ENCODE measurements around the gene SSH2.

Gene SSH2

DNA sequence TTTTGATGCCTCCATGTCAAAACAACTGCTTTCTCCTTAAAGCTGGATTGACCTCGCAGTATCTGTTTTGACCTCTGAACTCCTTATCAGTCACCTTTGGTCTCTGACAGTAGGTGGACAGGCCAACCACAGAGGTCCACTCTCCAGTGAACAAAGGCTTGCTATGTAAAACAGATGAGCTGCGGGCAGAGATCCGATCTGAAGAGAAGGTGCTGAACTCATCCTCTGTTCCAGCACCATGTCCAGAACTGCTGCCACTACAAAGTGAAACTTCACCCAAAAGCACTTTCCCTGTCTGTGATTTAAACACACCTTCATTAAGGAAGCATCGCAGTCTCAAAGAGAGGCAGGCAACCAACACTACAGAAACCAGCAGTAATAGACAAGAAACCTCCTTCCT is 190.0 kb downstream of the SSH2 start:
- H3K9ac ChIP-seq (ENCODE audit: low read depth, low read length) = no peak overlapping the region
- no peak overlapping the region for H3K27ac ChIP-seq (ENCODE audit: low read length)
- no peaks in the 10 kb centered on the region for H3K9me3 ChIP-seq (ENCODE audit: insufficient read depth, low read length, severe bottlenecking)
- no peaks in the 10 kb centered on the region for H3K27me3 ChIP-seq (ENCODE audit: insufficient read depth, low read length, poor library complexity)
- no peaks in the 10 kb centered on the region for H3K4me1 ChIP-seq (ENCODE audit: insufficient read depth, low read length)
- no peak overlapping the region for H2AFZ ChIP-seq (ENCODE audit: low read depth, low read length)
- H4K20me1 ChIP-seq (ENCODE audit: insufficient read depth, low read length) = no peaks in the 10 kb centered on the region; the same call in 1 of the 2 replicates
- no peaks in the 10 kb centered on the region for H3K79me2 ChIP-seq (ENCODE audit: insufficient read depth, low read length)
- no peak overlapping the region for H3K4me2 ChIP-seq (ENCODE audit: insufficient read depth, low read length)
- no peak overlapping the region for H3K4me3 ChIP-seq (ENCODE audit: low read depth in 1 of 2, low read length in 2 of 2)
- no peak for ATAC-seq (ENCODE audit: insufficient read depth, low read depth)
- TF ChIP-seq, protein P1, sequence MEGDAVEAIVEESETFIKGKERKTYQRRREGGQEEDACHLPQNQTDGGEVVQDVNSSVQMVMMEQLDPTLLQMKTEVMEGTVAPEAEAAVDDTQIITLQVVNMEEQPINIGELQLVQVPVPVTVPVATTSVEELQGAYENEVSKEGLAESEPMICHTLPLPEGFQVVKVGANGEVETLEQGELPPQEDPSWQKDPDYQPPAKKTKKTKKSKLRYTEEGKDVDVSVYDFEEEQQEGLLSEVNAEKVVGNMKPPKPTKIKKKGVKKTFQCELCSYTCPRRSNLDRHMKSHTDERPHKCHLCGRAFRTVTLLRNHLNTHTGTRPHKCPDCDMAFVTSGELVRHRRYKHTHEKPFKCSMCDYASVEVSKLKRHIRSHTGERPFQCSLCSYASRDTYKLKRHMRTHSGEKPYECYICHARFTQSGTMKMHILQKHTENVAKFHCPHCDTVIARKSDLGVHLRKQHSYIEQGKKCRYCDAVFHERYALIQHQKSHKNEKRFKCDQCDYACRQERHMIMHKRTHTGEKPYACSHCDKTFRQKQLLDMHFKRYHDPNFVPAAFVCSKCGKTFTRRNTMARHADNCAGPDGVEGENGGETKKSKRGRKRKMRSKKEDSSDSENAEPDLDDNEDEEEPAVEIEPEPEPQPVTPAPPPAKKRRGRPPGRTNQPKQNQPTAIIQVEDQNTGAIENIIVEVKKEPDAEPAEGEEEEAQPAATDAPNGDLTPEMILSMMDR (IDR thresholded peaks at IDR 0.05; ENCODE audit: borderline replicate concordance, extremely low read depth, low read length, poor library complexity, severe bottlenecking) = no peak
- TF ChIP-seq EZH2 (IDR thresholded peaks at IDR 0.05; ENCODE audit: borderline replicate concordance, low read depth, low read length, severe bottlenecking) = no peak
- no peaks in the 10 kb centered on the region for H3K36me3 ChIP-seq (ENCODE audit: insufficient read depth, low read length)
- DNase-seq = no peak

DNA sequence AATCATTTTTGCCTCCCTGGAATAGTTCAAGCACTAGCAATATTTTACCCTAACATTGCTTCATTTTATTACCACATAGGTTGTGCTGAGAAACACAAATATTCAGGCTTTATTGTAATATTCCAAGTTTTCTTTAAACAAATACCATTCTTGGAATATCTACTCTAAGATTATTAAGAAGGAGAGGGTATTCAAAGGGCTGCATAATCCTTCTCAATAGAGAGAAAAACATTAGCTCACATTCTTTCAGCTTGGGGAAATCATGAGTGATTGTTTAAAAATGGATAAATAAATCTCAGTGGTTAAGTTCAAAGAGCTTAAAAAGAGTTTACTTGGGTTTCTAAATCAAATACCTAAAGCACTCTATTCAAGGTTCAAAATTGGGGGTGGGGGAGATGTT is 195.4 kb downstream of the SSH2 start:
- H3K9me3 ChIP-seq (ENCODE audit: insufficient read depth, low read length, severe bottlenecking) = no peaks in the 10 kb centered on the region
- H3K27ac ChIP-seq (ENCODE audit: low read length) = no peak overlapping the region
- no peak overlapping the region for H3K4me3 ChIP-seq (ENCODE audit: low read depth in 1 of 2, low read length in 2 of 2)
- no peaks in the 10 kb centered on the region for H4K20me1 ChIP-seq (ENCODE audit: insufficient read depth, low read length)
- H3K4me1 ChIP-seq (ENCODE audit: insufficient read depth, low read length) = no peaks in the 10 kb centered on the region
- DNase-seq (no peak), ATAC-seq (ENCODE audit: insufficient read depth, low read depth) (no peak)
- H3K27me3 ChIP-seq (ENCODE audit: insufficient read depth, low read length, poor library complexity) = no peaks in the 10 kb centered on the region
- TF ChIP-seq, protein P1 (IDR thresholded peaks at IDR 0.05; ENCODE audit: borderline replicate concordance, extremely low read depth, low read length, poor library complexity, severe bottlenecking) = no peak
- no peak for TF ChIP-seq EZH2 (IDR thresholded peaks at IDR 0.05; ENCODE audit: borderline replicate concordance, low read depth, low read length, severe bottlenecking)
- H3K4me2 ChIP-seq (ENCODE audit: insufficient read depth, low read length) = no peak overlapping the region
- no peaks in the 10 kb centered on the region for H3K79me2 ChIP-seq (ENCODE audit: insufficient read depth, low read length)
- 0 out of 2 replicates have a peak, but pooled peaks cover 4% of the 10 kb centered on the region for H3K36me3 ChIP-seq (ENCODE audit: insufficient read depth, low read length)
- H2AFZ ChIP-seq (ENCODE audit: low read depth, low read length) = no peak overlapping the region
- no peak overlapping the region for H3K9ac ChIP-seq (ENCODE audit: low read depth, low read length)

DNA sequence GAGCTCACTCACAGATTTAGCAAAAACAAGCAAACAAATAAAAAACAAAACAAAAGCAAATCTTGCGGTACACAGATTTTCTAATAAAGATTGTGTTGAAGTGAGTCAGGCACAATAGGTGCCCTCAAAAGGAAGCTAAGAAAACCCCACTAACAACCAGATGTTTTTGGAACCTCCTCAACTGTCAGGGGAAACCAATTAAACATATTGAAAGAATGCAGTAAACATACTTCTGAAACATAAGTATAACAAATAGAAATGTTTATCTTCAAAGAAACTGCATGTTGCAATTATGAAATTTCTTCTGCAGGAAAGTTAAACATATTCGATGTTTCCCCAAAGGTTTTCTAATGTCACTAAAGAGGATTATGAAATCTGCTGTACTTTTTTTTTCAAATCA is 196.9 kb downstream of the SSH2 start:
- no peak for DNase-seq
- Histone ChIP-seq H3K4me1 (ENCODE audit: insufficient read depth, low read length) (no peaks in the 10 kb centered on the region), H3K4me3 (ENCODE audit: low read depth in 1 of 2, low read length in 2 of 2) (no peak overlapping the region), H3K36me3 (ENCODE audit: insufficient read depth, low read length) (0 out of 2 replicates have a peak, but pooled peaks cover 4% of the 10 kb centered on the region), H3K4me2 (ENCODE audit: insufficient read depth, low read length) (no peak overlapping the region), H4K20me1 (ENCODE audit: insufficient read depth, low read length) (no peaks in the 10 kb centered on the region), H3K9me3 (ENCODE audit: insufficient read depth, low read length, severe bottlenecking) (peaks cover 5% of the 10 kb centered on the region), H3K9ac (ENCODE audit: low read depth, low read length) (no peak overlapping the region), H2AFZ (ENCODE audit: low read depth, low read length) (no peak overlapping the region), H3K27ac (ENCODE audit: low read length) (no peak overlapping the region), H3K79me2 (ENCODE audit: insufficient read depth, low read length) (no peaks in the 10 kb centered on the region), H3K27me3 (ENCODE audit: insufficient read depth, low read length, poor library complexity) (no peaks in the 10 kb centered on the region)
- ATAC-seq (ENCODE audit: insufficient read depth, low read depth) = no peak
- TF ChIP-seq, protein P1 (IDR thresholded peaks at IDR 0.05; ENCODE audit: borderline replicate concordance, extremely low read depth, low read length, poor library complexity, severe bottlenecking) = no peak
- no peak for TF ChIP-seq EZH2 (IDR thresholded peaks at IDR 0.05; ENCODE audit: borderline replicate concordance, low read depth, low read length, severe bottlenecking)

DNA sequence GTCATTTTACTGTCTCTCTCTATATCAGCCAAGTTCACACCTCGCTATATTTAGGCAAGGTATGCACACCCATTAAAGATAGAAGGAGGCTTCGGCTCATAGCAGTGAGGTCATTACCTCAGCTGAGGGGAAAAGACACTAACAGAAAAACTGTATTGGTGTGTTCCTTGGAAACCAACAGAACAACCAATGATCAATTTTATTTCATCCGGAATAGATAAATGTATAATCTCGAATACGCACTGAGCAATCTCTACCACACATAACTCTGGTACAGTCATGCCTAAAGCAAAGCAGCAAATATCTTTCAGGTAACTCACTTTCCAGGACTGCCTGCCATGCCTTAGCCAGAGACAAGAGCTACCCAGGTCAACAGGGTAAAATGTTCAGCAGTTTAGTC is 197.4 kb downstream of the SSH2 start:
- H3K36me3 ChIP-seq (ENCODE audit: insufficient read depth, low read length) = 0 out of 2 replicates have a peak, but pooled peaks cover 4% of the 10 kb centered on the region
- H4K20me1 ChIP-seq (ENCODE audit: insufficient read depth, low read length) = no peaks in the 10 kb centered on the region
- DNase-seq (no peak), ATAC-seq (ENCODE audit: insufficient read depth, low read depth) (no peak)
- H3K4me2 ChIP-seq (ENCODE audit: insufficient read depth, low read length) = no peak overlapping the region
- TF ChIP-seq, protein P1 (IDR thresholded peaks at IDR 0.05; ENCODE audit: borderline replicate concordance, extremely low read depth, low read length, poor library complexity, severe bottlenecking) = no peak
- no peak for TF ChIP-seq EZH2 (IDR thresholded peaks at IDR 0.05; ENCODE audit: borderline replicate concordance, low read depth, low read length, severe bottlenecking)
- no peak overlapping the region for H3K9ac ChIP-seq (ENCODE audit: low read depth, low read length)
- H3K9me3 ChIP-seq (ENCODE audit: insufficient read depth, low read length, severe bottlenecking) = peaks cover 5% of the 10 kb centered on the region
- no peak overlapping the region for H3K27ac ChIP-seq (ENCODE audit: low read length)
- no peaks in the 10 kb centered on the region for H3K27me3 ChIP-seq (ENCODE audit: insufficient read depth, low read length, poor library complexity)
- H3K4me1 ChIP-seq (ENCODE audit: insufficient read depth, low read length) = peaks cover 4% of the 10 kb centered on the region
- H3K79me2 ChIP-seq (ENCODE audit: insufficient read depth, low read length) = 0 out of 2 replicates have a peak, but pooled peaks cover 2% of the 10 kb centered on the region
- H2AFZ ChIP-seq (ENCODE audit: low read depth, low read length) = no peak overlapping the region
- no peak overlapping the region for H3K4me3 ChIP-seq (ENCODE audit: low read depth in 1 of 2, low read length in 2 of 2)
